Lower leg skin (tissue), 3 donors: ENCODE results near the gene MELTF.

Source experiments
- POLR2A ChIP-seq, 2 donors: fragments of 450-650 bp; IDR thresholded peaks; one replicate each; pipeline ENCODE4 v1.6.1; 2016 to 2017; ENCODE audit warnings: antibody characterized with exemption in 2 of 2, mild to moderate bottlenecking in 1 of 2, moderate library complexity in 1 of 2
- TF ChIP-seq, protein P1 (sequence below), 3 donors: fragments of 450-650 bp; IDR thresholded peaks; one replicate each; pipeline ENCODE4 v1.5.1; 2016; ENCODE audit warnings: antibody characterized with exemption in 3 of 3, mild to moderate bottlenecking in 3 of 3, moderate library complexity in 2 of 3

DNA sequence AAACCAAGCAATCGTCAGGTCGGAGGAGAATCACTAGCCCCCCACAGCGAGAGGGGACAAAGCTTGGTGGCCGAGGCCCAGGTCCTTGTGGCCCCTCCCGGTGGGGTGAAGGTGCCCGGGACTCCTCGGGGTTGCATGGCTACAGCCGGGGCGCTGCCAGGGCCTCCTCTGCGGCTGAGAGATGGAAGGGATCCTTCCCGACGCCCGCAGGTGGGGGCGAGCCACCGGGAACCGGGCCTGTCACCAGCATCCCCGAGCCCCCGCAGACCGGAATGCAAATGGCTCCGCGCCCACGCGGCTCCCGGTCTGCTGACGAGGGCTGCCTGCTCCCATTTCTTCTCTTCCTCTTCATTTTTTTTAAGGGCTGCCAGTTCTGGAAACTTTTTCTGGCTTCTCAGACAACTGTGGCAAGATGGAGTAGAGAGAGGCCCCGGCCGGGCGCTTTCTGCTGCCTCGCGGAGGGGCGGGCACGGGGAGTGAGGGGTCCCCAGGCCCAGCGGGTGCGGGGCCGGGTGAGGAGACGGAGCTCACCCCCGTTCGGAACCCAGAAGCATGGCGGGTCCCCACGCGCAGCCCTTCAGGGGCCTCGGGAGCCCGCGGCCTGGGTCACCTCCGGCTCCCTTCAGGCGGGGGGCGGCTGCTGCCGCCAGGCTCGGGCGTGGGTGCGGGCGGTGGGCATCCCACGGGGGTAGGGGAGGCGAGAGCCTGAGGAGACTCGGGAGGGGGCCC is 27.5 kb downstream of the MELTF start:
- TF ChIP-seq, protein P1, sequence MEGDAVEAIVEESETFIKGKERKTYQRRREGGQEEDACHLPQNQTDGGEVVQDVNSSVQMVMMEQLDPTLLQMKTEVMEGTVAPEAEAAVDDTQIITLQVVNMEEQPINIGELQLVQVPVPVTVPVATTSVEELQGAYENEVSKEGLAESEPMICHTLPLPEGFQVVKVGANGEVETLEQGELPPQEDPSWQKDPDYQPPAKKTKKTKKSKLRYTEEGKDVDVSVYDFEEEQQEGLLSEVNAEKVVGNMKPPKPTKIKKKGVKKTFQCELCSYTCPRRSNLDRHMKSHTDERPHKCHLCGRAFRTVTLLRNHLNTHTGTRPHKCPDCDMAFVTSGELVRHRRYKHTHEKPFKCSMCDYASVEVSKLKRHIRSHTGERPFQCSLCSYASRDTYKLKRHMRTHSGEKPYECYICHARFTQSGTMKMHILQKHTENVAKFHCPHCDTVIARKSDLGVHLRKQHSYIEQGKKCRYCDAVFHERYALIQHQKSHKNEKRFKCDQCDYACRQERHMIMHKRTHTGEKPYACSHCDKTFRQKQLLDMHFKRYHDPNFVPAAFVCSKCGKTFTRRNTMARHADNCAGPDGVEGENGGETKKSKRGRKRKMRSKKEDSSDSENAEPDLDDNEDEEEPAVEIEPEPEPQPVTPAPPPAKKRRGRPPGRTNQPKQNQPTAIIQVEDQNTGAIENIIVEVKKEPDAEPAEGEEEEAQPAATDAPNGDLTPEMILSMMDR (IDR thresholded peaks at IDR 0.05): no peak
- TF ChIP-seq POLR2A (IDR thresholded peaks at IDR 0.05): no peak
